HG03060 (cell line): ENCODE results near the gene SKIC8.
"Not testable (repeated sequence)": the region's sequence is repeated elsewhere in the genome, so short reads cannot be mapped to it uniquely, and the experiment has no call there.

ENCODE experiments used
- ATAC-seq: cut with Tn5 transposase; IDR thresholded peaks from one replicate; pipeline ENCODE4 v1.9.1; 2021; ENCODE audit warnings: low read depth, moderate number of reproducible peaks; ENCODE audit not compliant: unreplicated experiment

SKIC8 gene

GRCh38 chr15:78263351-78263781, 36.0 kb downstream of the SKIC8 start:
- no peak for ATAC-seq

- no peak for ATAC-seq
Measured at GRCh38 chr15:78261062-78261461, 38.3 kb downstream of the SKIC8 start.

GRCh38 chr15:78260489-78260888, 38.9 kb downstream of the SKIC8 start:
- ATAC-seq: no peak

GRCh38 chr15:78259232-78259631, 40.2 kb downstream of the SKIC8 start:
- ATAC-seq: no peak

- ATAC-seq: no peak
Measured at GRCh38 chr15:78257681-78258080, 41.7 kb downstream of the SKIC8 start.

GRCh38 chr15:78256044-78256437, 43.4 kb downstream of the SKIC8 start:
- ATAC-seq: no peak

GRCh38 chr15:78255421-78256043, 43.9 kb downstream of the SKIC8 start:
- ATAC-seq: no peak

GRCh38 chr15:78251136-78251535, 48.3 kb downstream of the SKIC8 start:
- no peak for ATAC-seq

- ATAC-seq: no peak
Measured at GRCh38 chr15:78249131-78249530, 50.3 kb downstream of the SKIC8 start.

- no peak for ATAC-seq
Measured at GRCh38 chr15:78247911-78248310, 51.5 kb downstream of the SKIC8 start.

GRCh38 chr15:78245976-78246620, 53.3 kb downstream of the SKIC8 start:
- ATAC-seq: not testable (repeated sequence)

GRCh38 chr15:78245392-78245791, 54.0 kb downstream of the SKIC8 start:
- not testable (repeated sequence) for ATAC-seq

GRCh38 chr15:78244893-78245292, 54.5 kb downstream of the SKIC8 start:
- no peak for ATAC-seq

GRCh38 chr15:78244101-78244500, 55.3 kb downstream of the SKIC8 start:
- ATAC-seq: no peak

- no peak for ATAC-seq
Measured at GRCh38 chr15:78243491-78243941, 55.9 kb downstream of the SKIC8 start.

- no peak for ATAC-seq
Measured at GRCh38 chr15:78243058-78243457, 56.4 kb downstream of the SKIC8 start.

GRCh38 chr15:78242128-78242527, 57.3 kb downstream of the SKIC8 start:
- ATAC-seq: no peak

GRCh38 chr15:78241017-78241416, 58.4 kb downstream of the SKIC8 start:
- ATAC-seq: no peak

- ATAC-seq: no peak
Measured at GRCh38 chr15:78239811-78240210, 59.6 kb downstream of the SKIC8 start.

GRCh38 chr15:78237146-78237545, 62.3 kb downstream of the SKIC8 start:
- no peak for ATAC-seq

- no peak for ATAC-seq
Measured at GRCh38 chr15:78236491-78236890, 62.9 kb downstream of the SKIC8 start.

GRCh38 chr15:78234515-78235040, 64.8 kb downstream of the SKIC8 start, which contains the start of gene ACSBG1:
ACSBG1 (minus strand) TSS chr15:78234565; CDS start chr15:78234501, 64 bp downstream.
- ATAC-seq: no peak
